Endothelial cell of umbilical vein (primary cell): ENCODE results near the gene WDR41. TPM values are rescaled to one million over a fixed set of nuclear protein-coding genes. Genes with fewer than 3 reads are reported as not detected.

ENCODE experiments used
- BruUV-seq: library from RNA; stranded (reverse); fragments of 400-500 nt; replicated peaks from 2 replicates; lab custom pipeline; 2021; lab: Mats Ljungman, UMichigan
- CTCF ChIA-PET: fragments of 300-600, 350-600 bp; sonication (Branson Sonifier 250); formaldehyde crosslinking; loops from one replicate; lab custom pipeline; 2021; ENCODE audit warnings: antibody characterized with exemption, inconsistent platforms; lab: Charles Lee
- POLR2A ChIA-PET: fragments of 300-600, 350-600 bp; sonication (Branson Sonifier 250); formaldehyde crosslinking; loops from one replicate; lab custom pipeline; 2021; ENCODE audit warnings: antibody characterized with exemption, inconsistent platforms; lab: Charles Lee
- DNase-seq: peaks from one replicate; pipeline ENCODE4 v3.0.0-alpha.2; 2011; ENCODE audit warnings: low read depth, low spot score
- FAIRE-seq: peaks from 2 replicates; lab custom pipeline; 2011; peaks lifted over from hg19 to GRCh38; lab: Jason Lieb, UNC
- H2AFZ ChIP-seq: 2 replicates; pipeline ENCODE4 v1.6.0; 2012; ENCODE audit warnings: low read depth, low read length, control low read depth, inconsistent platforms
- H3K27ac ChIP-seq: 2 replicates; pipeline ENCODE4 v1.5.1; 2011; ENCODE audit warnings: low read depth, mild to moderate bottlenecking, control low read depth, low read length, moderate library complexity; ENCODE audit not compliant: insufficient read depth
- H3K27me3 ChIP-seq, 2 experiments: 2 replicates each; pipeline versions ENCODE4 v1.6.0 to v1.6.1; 2011; ENCODE audit warnings: low read length in 2 of 2, mixed read lengths in 1 of 2; ENCODE audit not compliant: control insufficient read depth in 2 of 2, insufficient read depth in 2 of 2
- H3K36me3 ChIP-seq, 2 experiments: 2 replicates in 1 of 2; 3 replicates in 1 of 2; pipeline ENCODE4 v1.5.1; 2011; ENCODE audit warnings: low read length in 2 of 2, mild to moderate bottlenecking in 1 of 2, moderate library complexity in 1 of 2; ENCODE audit not compliant: control insufficient read depth in 2 of 2, insufficient read depth in 2 of 2; ENCODE audit errors: extremely low read depth in 1 of 2
- H3K4me1 ChIP-seq: 3 replicates; pipeline ENCODE4 v1.5.1; 2011; ENCODE audit warnings: mild to moderate bottlenecking, low read length; ENCODE audit not compliant: control insufficient read depth, insufficient read depth; ENCODE audit errors: extremely low read depth
- H3K4me2 ChIP-seq: 2 replicates; pipeline ENCODE4 v1.6.1; 2011; ENCODE audit warnings: low read length, control low read depth, mixed read lengths; ENCODE audit not compliant: insufficient read depth
- H3K4me3 ChIP-seq, 3 experiments: fragments of 200-600 bp in 1 of 3; sonication (generic), shearing (Covaris generic) in 1 of 3; replicated peaks in 1 of 3; 2 replicates each; pipeline ENCODE4 v1.5.1; 2011 to 2016; ENCODE audit warnings: control low read depth in 3 of 3, low read length in 3 of 3, mild to moderate bottlenecking in 2 of 3, inconsistent platforms in 1 of 3, low read depth in 1 of 3, moderate library complexity in 1 of 3; ENCODE audit not compliant: insufficient read depth in 1 of 3
- H3K79me2 ChIP-seq: 2 replicates; pipeline ENCODE4 v1.6.0; 2012; ENCODE audit warnings: low read length, inconsistent platforms; ENCODE audit not compliant: control insufficient read depth, insufficient read depth
- H3K9ac ChIP-seq: replicated peaks from 2 replicates; pipeline ENCODE3; 2011; ENCODE audit warnings: low read length, control low read depth; ENCODE audit not compliant: insufficient read depth; ENCODE audit errors: extremely low read depth
- H3K9me1 ChIP-seq: replicated peaks from 3 replicates; pipeline ENCODE4 v1.6.0; 2011; ENCODE audit warnings: mild to moderate bottlenecking, low read length; ENCODE audit not compliant: control insufficient read depth, insufficient read depth; ENCODE audit errors: extremely low read depth
- H3K9me3 ChIP-seq: replicated peaks from 2 replicates; pipeline ENCODE4 v1.5.1; 2012; ENCODE audit warnings: low read length, inconsistent platforms; ENCODE audit not compliant: control insufficient read depth, insufficient read depth
- H4K20me1 ChIP-seq: replicated peaks from 2 replicates; pipeline ENCODE3; 2011; ENCODE audit warnings: mild to moderate bottlenecking, low read length; ENCODE audit not compliant: control insufficient read depth, insufficient read depth; ENCODE audit errors: extremely low read depth
- EZH2 ChIP-seq: IDR thresholded peaks from 2 replicates; pipeline ENCODE4 v1.6.1; 2012; ENCODE audit warnings: borderline replicate concordance, low read depth, mild to moderate bottlenecking, moderate library complexity, low read length, inconsistent platforms; ENCODE audit not compliant: severe bottlenecking
- FOS ChIP-seq: IDR thresholded peaks from 2 replicates; pipeline ENCODE4 v1.6.1; 2011; ENCODE audit warnings: mild to moderate bottlenecking, low read length, moderate library complexity, borderline replicate concordance; ENCODE audit not compliant: insufficient read depth
- GATA2 ChIP-seq: IDR thresholded peaks from 2 replicates; pipeline ENCODE4 v1.7.0; 2011; ENCODE audit warnings: low read depth, mild to moderate bottlenecking, moderate library complexity, mixed read lengths, low read length; ENCODE audit not compliant: insufficient read length, insufficient read depth
- JUN ChIP-seq: IDR thresholded peaks from 2 replicates; pipeline ENCODE4 v1.6.1; 2011; ENCODE audit warnings: borderline replicate concordance, low read depth; ENCODE audit not compliant: insufficient read length, insufficient read depth
- MYC ChIP-seq: IDR thresholded peaks from one replicate; pipeline ENCODE4 v1.6.1; 2011; ENCODE audit warnings: mild to moderate bottlenecking, low read depth, low read length
- POLR2A ChIP-seq: IDR thresholded peaks from 2 replicates; pipeline ENCODE4 v1.6.1; 2012; ENCODE audit warnings: low read depth, mild to moderate bottlenecking, control low read depth, low read length
- POLR2AphosphoS5 ChIP-seq: IDR thresholded peaks from 2 replicates; pipeline ENCODE4 v1.6.1; 2012; ENCODE audit warnings: low read depth, mild to moderate bottlenecking, control low read depth, low read length, moderate library complexity; ENCODE audit not compliant: insufficient read depth
- dilution Hi-C: fragments of 300-500 bp; cut with MboI; formaldehyde crosslinking; loops from one replicate; pipeline ENCODE4 v1.15.0; 2019; ENCODE audit warnings: low sequenced_read_pairs; ENCODE audit not compliant: extremely low pct_ligation_motif_present
- intact Hi-C: fragments of 100-400 bp; cut with micrococcal nuclease; formaldehyde crosslinking; loops from one replicate; pipeline ENCODE4 v1.10.0; 2022
- polyA plus RNA-seq, 4 experiments: library from polyadenylated mRNA; depleted of rRNA in 3 of 4; stranded (reverse) in 3 of 4; unstranded in 1 of 4; fragments of >200 nt; gene quantifications; 2 replicates each; pipeline versions ENCODE4 v1.2.1 to v1.2.3, GENCODE V29; 2011 to 2012; ENCODE audit warnings: missing spikeins in 1 of 4
- total RNA-seq: library from RNA; stranded (reverse); gene quantifications from 2 replicates; pipeline ENCODE4 v1.2.3, GENCODE V29; 2021
- TF ChIP-seq, protein P1 (sequence below): IDR thresholded peaks from 2 replicates; pipeline ENCODE4 v1.6.1; 2011; ENCODE audit not compliant: insufficient read depth, insufficient read length
- TF ChIP-seq, protein P2 (sequence below), 2 donors: IDR thresholded peaks; 1 replicate in 1 of 2; 2 replicates in 1 of 2; pipeline ENCODE4 v1.5.1; 2011; ENCODE audit warnings: low read length in 2 of 2, mild to moderate bottlenecking in 2 of 2, moderate library complexity in 2 of 2, control low read depth in 1 of 2, inconsistent platforms in 1 of 2, low read depth in 1 of 2; ENCODE audit not compliant: insufficient read depth in 1 of 2; ENCODE audit errors: extremely low read depth in 1 of 2

WDR41 gene
- total and polyA plus RNA-seq, 2 donors (not counting 3 experiments of a cell fraction or from before 2014, with no cell fraction given), result 10.2 to 33.6 TPM

DNA sequence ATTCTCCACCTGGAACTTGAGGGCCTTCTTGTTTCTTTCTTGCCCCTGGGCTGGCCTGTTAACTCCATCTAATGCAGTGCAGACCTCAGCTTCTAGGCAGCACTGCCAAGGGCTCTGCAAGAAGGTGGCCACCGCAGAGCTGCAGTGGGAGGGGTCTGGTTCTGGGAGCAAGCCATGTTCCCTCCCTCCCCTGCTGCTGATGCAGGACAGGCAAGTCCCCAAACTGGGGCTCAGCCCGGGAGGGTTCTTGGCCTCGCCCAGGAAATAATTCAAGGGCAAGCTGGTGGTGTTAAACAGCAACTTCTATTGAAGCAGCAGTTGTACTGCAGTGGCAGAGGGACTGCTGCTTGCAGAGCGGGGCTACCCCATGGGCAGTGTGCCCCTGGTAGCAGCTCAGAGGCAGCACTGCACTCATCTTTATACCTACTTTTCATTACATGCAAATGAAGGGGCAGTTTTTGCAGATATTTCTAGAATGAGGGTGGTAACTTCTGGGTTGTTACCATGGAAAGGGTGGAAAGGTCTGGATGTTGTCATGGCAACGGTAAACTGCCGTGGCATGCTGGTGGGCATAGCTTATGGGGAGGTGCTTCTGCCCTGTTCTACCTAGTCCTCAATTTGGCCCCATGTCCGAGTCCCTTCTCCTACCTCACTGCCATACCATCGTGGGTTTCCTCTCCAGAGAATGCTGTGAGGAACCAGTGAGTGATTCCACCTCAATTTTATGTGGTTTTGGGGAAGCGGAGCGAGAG is 82.1 kb downstream of the WDR41 start:
- CTCF ChIA-PET, result no interaction called here
- H3K9me1 ChIP-seq, result no peaks in the 10 kb centered on the region
- H3K36me3 ChIP-seq, result no peaks in the 10 kb centered on the region

More for the DNA sequence above, 82.1 kb downstream of the WDR41 start:
- FAIRE-seq (no peak), DNase-seq (no peak)
- peaks cover 2 to 8% of the 10 kb centered on the region in 2 experiments for H3K27me3 ChIP-seq
- H3K4me2 ChIP-seq, result no peak overlapping the region
- H4K20me1 ChIP-seq, result no peaks in the 10 kb centered on the region
- H3K9me3 ChIP-seq, result no peaks in the 10 kb centered on the region
- no peaks in the 10 kb centered on the region for H3K79me2 ChIP-seq
- H3K4me3 ChIP-seq, result no peak overlapping the region
- H3K4me1 ChIP-seq, result no peaks in the 10 kb centered on the region
- TF ChIP-seq MYC (no peak), EZH2 (no peak), FOS (no peak), POLR2A (no peak), JUN (no peak), GATA2 (no peak), POLR2AphosphoS5 (no peak)
- TF ChIP-seq, protein P1, sequence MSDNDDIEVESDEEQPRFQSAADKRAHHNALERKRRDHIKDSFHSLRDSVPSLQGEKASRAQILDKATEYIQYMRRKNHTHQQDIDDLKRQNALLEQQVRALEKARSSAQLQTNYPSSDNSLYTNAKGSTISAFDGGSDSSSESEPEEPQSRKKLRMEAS, result no peak
- TF ChIP-seq, protein P2, sequence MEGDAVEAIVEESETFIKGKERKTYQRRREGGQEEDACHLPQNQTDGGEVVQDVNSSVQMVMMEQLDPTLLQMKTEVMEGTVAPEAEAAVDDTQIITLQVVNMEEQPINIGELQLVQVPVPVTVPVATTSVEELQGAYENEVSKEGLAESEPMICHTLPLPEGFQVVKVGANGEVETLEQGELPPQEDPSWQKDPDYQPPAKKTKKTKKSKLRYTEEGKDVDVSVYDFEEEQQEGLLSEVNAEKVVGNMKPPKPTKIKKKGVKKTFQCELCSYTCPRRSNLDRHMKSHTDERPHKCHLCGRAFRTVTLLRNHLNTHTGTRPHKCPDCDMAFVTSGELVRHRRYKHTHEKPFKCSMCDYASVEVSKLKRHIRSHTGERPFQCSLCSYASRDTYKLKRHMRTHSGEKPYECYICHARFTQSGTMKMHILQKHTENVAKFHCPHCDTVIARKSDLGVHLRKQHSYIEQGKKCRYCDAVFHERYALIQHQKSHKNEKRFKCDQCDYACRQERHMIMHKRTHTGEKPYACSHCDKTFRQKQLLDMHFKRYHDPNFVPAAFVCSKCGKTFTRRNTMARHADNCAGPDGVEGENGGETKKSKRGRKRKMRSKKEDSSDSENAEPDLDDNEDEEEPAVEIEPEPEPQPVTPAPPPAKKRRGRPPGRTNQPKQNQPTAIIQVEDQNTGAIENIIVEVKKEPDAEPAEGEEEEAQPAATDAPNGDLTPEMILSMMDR (IDR thresholded peaks at IDR 0.05; ENCODE audit: extremely low read depth in 1 of 2, insufficient read depth in 1 of 2, low read depth in 1 of 2, low read length in 2 of 2), result no peak
- POLR2A ChIA-PET, result no interaction called here
- dilution Hi-C loops (no loop called here), intact Hi-C loops (no loop called here)
- H3K27ac ChIP-seq, result no peak overlapping the region
- H2AFZ ChIP-seq, result no peak overlapping the region
- H3K9ac ChIP-seq, result no peak overlapping the region
- no TSS peak for BruUV-seq
